Right lung (tissue), 5 donors: ENCODE measurements around the gene APC2. TPM values are rescaled to one million over a fixed set of nuclear protein-coding genes. Genes with fewer than 3 reads are reported as not detected.

Source experiments
- DNase-seq, 2 donors: peaks; one replicate each; pipeline ENCODE4 v3.0.0-alpha.2; 2013
- polyA plus RNA-seq, 5 donors: library from polyadenylated mRNA; unstranded; fragments of 120-200 nt; gene quantifications; one replicate each; pipeline versions ENCODE4 v1.2.1 to v1.2.3, GENCODE V29; 2013; ENCODE audit warnings: inconsistent platforms in 1 of 5, low replicate concordance in 1 of 5; ENCODE audit not compliant: insufficient read length in 5 of 5, insufficient read depth in 1 of 5

The APC2 gene
- polyA plus RNA-seq, 5 donors: 0.57 to 1.2 (median 0.71) TPM

- DNase-seq: no peak
Measured at GRCh38 chr19:1465191-1466016, 15.5 kb downstream of the APC2 start.

GRCh38 chr19:1466018-1466460, 16.1 kb downstream of the APC2 start:
- no peak for DNase-seq

GRCh38 chr19:1466461-1467214, 16.7 kb downstream of the APC2 start:
- no peak for DNase-seq

- no peak for DNase-seq
Measured at GRCh38 chr19:1467215-1467489, 17.2 kb downstream of the APC2 start.

- no peak for DNase-seq
Measured at GRCh38 chr19:1467490-1468273, 17.8 kb downstream of the APC2 start.

- no peak for DNase-seq
Measured at GRCh38 chr19:1468274-1468820, 18.4 kb downstream of the APC2 start.

GRCh38 chr19:1468821-1469254, 18.9 kb downstream of the APC2 start:
- DNase-seq: no peak

- DNase-seq: no peak
Measured at GRCh38 chr19:1469255-1470054, 19.5 kb downstream of the APC2 start.

GRCh38 chr19:1470055-1470304, 20.1 kb downstream of the APC2 start:
- DNase-seq: no peak

GRCh38 chr19:1470305-1471009, 20.5 kb downstream of the APC2 start:
- no peak for DNase-seq

- no peak for DNase-seq
Measured at GRCh38 chr19:1471010-1471514, 21.1 kb downstream of the APC2 start.

GRCh38 chr19:1471515-1472160, 21.7 kb downstream of the APC2 start:
- no peak for DNase-seq

GRCh38 chr19:1472231-1473084, 22.5 kb downstream of the APC2 start:
- no peak for DNase-seq

GRCh38 chr19:1473085-1473851, 23.3 kb downstream of the APC2 start:
- DNase-seq: no peak

- no peak for DNase-seq
Measured at GRCh38 chr19:1474011-1474764, 24.3 kb downstream of the APC2 start.

- DNase-seq: no peak
Measured at GRCh38 chr19:1474765-1475351, 24.9 kb downstream of the APC2 start.

- DNase-seq: no peak
Measured at GRCh38 chr19:1475751-1476437, 26.0 kb downstream of the APC2 start.
